Measurements from ENCODE around the gene AIP.

DNA sequence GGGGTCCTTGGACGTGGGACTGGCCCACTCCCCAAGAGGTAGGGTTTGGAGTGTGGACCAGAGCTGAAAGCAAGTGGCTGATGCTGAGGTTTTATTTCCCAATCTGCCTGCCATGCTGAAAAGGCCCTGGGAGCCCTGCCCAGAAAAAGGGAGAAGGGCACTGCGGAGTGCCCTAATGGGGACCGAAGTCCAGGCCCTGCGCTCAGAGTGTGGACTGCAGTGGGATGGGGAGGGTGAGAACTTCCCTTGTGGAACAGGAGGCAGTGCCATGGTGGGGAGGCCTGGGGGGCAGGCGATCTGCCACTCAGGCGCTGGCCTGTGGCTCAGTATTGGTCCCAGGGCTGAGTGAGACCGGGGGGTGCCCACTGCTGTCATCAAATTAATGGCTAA lies 34.6 kb upstream of the AIP start:
- TF ChIP-seq, protein P1, sequence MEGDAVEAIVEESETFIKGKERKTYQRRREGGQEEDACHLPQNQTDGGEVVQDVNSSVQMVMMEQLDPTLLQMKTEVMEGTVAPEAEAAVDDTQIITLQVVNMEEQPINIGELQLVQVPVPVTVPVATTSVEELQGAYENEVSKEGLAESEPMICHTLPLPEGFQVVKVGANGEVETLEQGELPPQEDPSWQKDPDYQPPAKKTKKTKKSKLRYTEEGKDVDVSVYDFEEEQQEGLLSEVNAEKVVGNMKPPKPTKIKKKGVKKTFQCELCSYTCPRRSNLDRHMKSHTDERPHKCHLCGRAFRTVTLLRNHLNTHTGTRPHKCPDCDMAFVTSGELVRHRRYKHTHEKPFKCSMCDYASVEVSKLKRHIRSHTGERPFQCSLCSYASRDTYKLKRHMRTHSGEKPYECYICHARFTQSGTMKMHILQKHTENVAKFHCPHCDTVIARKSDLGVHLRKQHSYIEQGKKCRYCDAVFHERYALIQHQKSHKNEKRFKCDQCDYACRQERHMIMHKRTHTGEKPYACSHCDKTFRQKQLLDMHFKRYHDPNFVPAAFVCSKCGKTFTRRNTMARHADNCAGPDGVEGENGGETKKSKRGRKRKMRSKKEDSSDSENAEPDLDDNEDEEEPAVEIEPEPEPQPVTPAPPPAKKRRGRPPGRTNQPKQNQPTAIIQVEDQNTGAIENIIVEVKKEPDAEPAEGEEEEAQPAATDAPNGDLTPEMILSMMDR (IDR thresholded peaks at IDR 0.05 in 2 of 3, conservative IDR thresholded peaks at IDR 0.05 in 1 of 3; ENCODE audit: insufficient read depth in 2 of 3, low read depth in 1 of 3, low read length in 3 of 3) = no peak
- TF ChIP-seq FOXA1 (IDR thresholded peaks at IDR 0.05; ENCODE audit: borderline replicate concordance) = no peak
- no peak for TF ChIP-seq POLR2A (conservative IDR thresholded peaks at IDR 0.05)
- no peak for TF ChIP-seq MAZ (CRISPR knock-in tag; conservative IDR thresholded peaks at IDR 0.05 in 1 of 2, IDR thresholded peaks at IDR 0.05 in 1 of 2)
- no peak for TF ChIP-seq TAF1 (IDR thresholded peaks at IDR 0.05; ENCODE audit: control insufficient read depth, extremely low read depth, insufficient read depth, low read length, severe bottlenecking)
- no peak for TF ChIP-seq TCF7 (IDR thresholded peaks at IDR 0.05; ENCODE audit: borderline replicate concordance)
- TF ChIP-seq SRSF9 (IDR thresholded peaks at IDR 0.05; ENCODE audit: borderline replicate concordance, low read depth, low read length) = no peak
- no peak for TF ChIP-seq ADNP (tag; IDR thresholded peaks at IDR 0.05)
- TF ChIP-seq JUND (IDR thresholded peaks at IDR 0.05; ENCODE audit: borderline replicate concordance, low read depth, low read length) = no peak
- no peak for TF ChIP-seq JUND (tag; IDR thresholded peaks at IDR 0.05; ENCODE audit: borderline replicate concordance, low read depth, low read length)
- no peak for TF ChIP-seq FOXK1 (CRISPR knock-in tag; IDR thresholded peaks at IDR 0.05; ENCODE audit: borderline replicate concordance)
- TF ChIP-seq JUN (IDR thresholded peaks at IDR 0.05; ENCODE audit: borderline replicate concordance, low read depth, low read length) = no peak
- no peak for TF ChIP-seq JUN (CRISPR knock-in tag; IDR thresholded peaks at IDR 0.05; ENCODE audit: borderline replicate concordance)
- no peak for TF ChIP-seq ZSCAN29 (IDR thresholded peaks at IDR 0.05)
- no peak for TF ChIP-seq ELF1 (tag; IDR thresholded peaks at IDR 0.05)
- TF ChIP-seq BHLHE40 (IDR thresholded peaks at IDR 0.05; ENCODE audit: low read length) = no peak

Measured in K562 (cell line).